LoVo (cell line): Measurements from ENCODE around the gene KLHL10.

Experiments used
- DNase-seq: peaks from one replicate; pipeline ENCODE4 v3.0.0-alpha.2; 2016; ENCODE audit warnings: low spot score

The KLHL10 gene

GRCh38 chr17:41837761-41838538, at the start of gene KLHL10:
KLHL10 (plus strand) TSS chr17:41837825; CDS start chr17:41837933, 108 bp downstream.
- DNase-seq = no peak

GRCh38 chr17:41792845-41793783, 44.5 kb upstream of the KLHL10 start:
- DNase-seq = peak; percentile 88

DNA sequence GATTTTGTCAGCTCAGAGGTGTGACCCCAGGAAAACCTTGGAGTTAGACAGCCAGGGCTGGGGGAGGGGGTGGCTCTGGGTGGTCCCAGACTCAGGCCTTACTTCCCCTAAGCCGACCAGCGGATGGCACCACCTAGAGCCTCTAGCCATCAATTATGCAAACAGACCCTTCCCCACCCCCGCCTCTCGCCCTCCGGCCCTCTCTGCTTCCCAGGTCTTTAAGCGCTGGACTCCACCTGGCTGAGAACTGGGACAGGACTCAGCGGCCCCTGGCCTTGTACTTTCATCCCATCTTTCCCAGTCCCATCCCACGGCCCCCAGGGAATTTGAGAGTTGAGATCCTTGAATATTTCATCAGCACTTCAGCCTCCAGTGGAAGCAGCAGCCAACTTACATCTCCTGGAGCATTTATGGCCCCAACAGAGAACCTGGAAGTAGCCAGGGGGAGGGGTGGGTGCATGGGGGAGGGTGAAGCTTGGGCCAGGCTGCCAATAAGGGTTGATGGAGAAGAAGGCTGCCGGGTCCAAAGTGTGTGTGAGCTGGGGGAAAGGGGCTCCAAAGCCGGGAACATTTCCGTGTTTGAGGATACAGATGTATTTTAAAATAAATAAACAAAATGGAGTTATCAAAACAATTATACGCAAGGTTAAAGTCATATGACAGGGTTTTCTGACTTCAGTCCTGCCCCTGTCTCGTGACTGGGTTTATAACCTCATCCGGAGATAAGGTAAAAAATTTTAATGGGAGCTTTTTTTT, 43.7 kb upstream of the KLHL10 start:
- DNase-seq = no peak

DNA sequence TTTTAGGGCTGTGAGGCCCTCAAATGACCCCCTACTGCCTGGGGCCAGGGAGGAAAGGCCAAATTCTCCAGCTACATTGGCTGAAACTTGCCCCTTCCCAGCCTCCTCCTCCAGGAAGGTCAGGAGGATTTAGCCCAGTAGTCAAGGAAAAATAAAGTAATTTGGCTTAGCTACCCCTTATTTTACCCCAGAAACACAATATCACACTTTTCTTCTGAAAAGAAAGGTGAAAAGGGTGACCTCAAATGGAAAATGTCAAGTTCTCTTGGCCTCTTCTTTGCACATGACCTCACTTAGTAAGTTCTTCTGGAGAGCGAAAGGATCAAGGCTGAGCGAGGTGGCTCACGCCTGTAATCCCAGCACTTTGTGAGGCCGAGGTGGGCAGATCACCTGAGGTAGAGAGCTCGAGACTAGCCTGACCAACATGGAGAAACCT, 43.1 kb upstream of the KLHL10 start:
- DNase-seq = no peak

GRCh38 chr17:41796121-41796895, 41.3 kb upstream of the KLHL10 start:
- DNase-seq = no peak

DNA sequence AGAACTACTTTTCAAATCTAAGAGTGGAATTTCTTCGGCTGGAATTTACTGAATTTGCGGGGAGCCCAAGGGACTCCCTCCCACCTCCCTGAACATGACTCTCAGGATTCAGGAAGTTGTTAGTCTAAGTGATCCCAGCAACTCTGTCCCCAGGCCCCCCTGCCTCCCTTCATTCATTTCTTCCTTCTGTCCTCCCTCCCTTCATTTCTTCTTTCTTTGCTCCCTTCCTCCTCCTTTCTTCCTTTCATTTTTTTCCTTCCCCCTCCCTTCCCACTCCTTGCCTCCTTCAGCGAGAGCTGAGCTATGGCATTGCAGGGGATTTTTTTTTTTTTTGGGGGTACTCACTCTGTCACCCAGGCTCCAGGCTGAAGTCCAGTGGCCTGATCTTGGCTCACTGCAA, 40.2 kb upstream of the KLHL10 start:
- DNase-seq = no peak

DNA sequence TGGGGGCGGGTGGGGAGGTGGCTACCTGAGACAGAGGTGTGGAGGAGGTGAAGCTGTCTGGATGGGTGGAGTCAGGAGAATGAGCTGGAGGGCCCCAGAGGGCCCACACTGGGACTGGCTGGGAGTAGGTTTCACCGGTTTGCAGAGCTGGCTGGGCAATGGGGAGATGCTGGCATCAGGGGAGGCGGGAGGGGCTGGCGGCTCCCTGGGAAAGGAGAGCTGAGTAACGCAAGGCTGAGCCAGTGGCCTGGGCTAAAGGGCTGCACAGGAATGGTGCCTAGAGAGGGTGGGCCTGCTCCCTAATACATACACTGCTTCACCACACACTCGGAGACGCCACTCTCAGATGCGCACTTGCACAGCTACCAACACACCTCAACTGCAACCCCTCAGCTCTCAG, 38.3 kb upstream of the KLHL10 start:
- no peak for DNase-seq

DNA sequence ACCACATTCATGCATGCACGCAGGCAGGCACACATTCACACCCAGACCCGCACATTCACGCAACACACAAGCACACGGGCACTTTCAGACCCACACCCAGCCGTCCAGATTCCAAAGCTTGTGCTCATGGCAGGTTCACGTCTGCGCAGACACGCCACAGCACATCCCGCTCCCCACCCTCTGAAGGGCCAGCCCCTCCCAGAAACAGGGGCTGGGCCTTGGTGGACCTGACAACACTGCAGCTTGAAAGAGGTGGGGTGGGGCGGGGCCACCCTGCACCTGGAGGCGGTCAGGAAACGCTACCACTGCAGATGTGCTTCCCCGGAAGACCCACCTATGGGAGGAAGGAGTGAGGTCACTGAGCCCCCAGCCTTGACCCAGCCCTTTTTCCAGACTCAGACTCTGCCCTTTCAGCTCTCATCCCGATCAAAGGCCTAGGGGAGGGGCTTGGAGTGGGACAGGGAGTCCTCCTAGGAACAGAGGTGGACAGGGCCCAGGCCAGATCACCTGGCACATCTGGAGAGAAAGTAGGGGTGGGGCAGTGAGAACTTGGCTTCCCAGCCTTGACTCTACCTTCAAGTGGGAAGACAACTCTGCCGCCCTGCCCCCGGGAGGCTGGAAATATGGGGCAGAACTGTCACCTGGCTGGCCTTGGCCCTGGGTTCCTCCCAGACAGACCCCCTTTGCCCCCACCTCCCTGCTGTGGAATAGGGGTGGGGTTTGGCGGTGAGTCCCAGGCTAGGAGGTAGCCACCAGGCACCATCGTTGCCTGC, 36.8 kb upstream of the KLHL10 start:
- DNase-seq = peak; percentile 93

DNA sequence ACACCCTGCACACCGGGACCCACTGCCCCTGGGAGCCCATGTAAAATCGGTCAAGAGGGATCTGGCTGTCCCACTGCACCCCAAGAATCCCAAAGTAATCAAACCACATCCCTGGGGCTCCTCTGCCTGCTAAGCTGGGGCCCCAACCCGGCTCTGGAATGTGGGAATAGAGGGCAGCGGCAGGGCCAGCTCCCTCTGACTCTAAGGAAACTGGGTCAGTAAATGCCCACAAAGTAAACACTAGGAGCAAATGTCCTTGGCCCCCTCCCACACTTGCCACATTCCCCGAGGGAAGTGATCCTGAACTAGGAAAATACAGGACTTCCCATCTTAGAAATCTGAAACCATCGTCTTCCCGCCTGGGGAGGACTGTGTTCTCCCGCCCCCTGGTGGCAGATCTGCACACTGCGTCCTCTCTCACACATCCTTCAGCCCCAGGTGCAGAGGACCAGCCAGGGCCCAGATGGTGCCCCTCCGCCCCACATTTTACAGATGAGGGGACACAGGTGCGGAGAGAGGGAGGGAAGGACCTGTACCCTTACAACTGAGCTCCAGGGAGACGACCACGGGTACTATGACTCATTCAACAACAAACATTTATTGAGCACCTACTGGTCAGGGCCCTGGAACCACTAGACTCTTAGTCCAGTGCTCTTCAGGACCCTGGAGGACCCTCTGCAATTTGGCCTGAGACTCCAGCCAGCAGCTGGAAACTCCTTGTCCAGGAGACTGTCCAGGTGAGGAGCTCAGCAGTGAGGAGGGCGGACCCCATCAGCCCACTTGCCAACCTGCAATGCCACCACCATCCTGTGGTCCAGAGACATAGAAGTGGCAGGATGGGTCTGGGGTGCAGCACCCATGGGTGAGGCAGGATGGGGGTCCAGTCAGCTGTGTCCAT, 36.0 kb upstream of the KLHL10 start:
- peak; percentile 83 for DNase-seq

DNA sequence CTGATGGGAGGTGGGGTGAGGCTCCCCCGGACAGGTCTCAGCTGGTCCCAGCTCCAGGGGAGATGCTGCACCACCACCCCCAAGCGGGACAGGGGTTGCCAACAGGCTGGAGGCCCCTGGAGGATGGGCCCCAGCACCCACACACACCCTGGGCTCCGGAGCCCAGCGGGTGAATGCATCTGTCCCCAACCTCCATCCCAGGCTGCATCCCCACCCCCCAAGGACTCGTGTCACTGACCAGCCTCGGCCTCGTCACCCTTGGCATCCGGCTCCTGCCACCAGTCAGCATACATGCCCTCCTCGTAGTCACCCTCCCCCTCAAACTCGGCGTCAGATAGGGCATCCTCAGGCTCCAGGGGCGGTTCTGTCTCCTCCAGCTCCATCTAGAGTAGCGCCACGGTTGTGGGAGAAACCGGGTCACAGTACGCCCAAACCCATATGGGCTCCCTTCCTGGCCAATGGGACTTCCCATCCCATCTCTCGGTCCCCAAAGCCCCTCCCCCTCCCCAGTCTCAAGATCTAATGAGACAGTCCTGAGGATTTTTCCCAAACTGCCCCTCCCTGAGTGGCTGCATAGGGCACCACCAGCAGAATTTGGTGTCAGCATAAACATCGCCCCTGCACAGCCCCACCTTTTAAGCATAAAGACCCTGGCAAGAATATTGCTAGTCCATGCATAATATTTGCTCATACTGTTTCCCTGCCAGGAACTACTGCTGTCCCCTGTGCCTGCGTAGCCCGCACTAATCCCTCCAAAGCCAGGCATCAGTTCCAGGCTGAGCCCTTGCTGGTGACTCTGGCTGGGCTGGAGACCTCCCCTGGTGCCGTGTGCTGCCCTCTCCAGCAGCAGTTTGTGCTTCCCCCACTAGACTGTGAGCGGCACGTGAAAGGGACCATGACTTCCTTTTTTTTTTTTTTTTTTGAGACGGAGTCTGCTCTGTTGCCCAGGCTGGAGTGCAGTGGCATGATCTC, 34.3 kb upstream of the KLHL10 start:
- no peak for DNase-seq

GRCh38 chr17:41806685-41807445, 30.8 kb upstream of the KLHL10 start:
- DNase-seq = no peak

- DNase-seq = no peak
Measured at GRCh38 chr17:41810659-41811548, 26.7 kb upstream of the KLHL10 start.

- peak; percentile 75 for DNase-seq
Measured at GRCh38 chr17:41811549-41812380, 25.9 kb upstream of the KLHL10 start, which contains the start of gene P3H4. P3H4 (minus strand) TSS chr17:41811949; CDS start chr17:41811915, 34 bp downstream.

- peak; percentile 11 for DNase-seq
Measured at GRCh38 chr17:41812381-41813151, 25.1 kb upstream of the KLHL10 start, which contains the start of gene FKBP10. FKBP10 (plus strand) TSS chr17:41813004; CDS start chr17:41813035, 31 bp downstream.
